HepG2 (cell line): ENCODE data around the gene IRF3. TPM values are rescaled to one million over a fixed set of nuclear protein-coding genes. Genes with fewer than 3 reads are reported as not detected.

ENCODE experiments used
- ARID2 ChIP-seq: sonication (generic); formaldehyde crosslinking; IDR thresholded peaks from 2 replicates; pipeline ENCODE4 v1.8.1; 2022; ENCODE audit warnings: mild to moderate bottlenecking, missing genetic modification reagents, borderline replicate concordance
- DR1 ChIP-seq: sonication (generic); formaldehyde crosslinking; IDR thresholded peaks from 2 replicates; pipeline ENCODE4 v1.8.0; 2021; ENCODE audit warnings: mild to moderate bottlenecking, missing genetic modification reagents, inconsistent platforms
- GABPB1 ChIP-seq: IDR thresholded peaks from 2 replicates; pipeline ENCODE4 v1.6.1; 2016; ENCODE audit warnings: mild to moderate bottlenecking, missing genetic modification reagents, moderate library complexity, missing compliant biosample characterization
- HMG20A ChIP-seq: IDR thresholded peaks from 2 replicates; pipeline ENCODE4 v1.6.1; 2016; ENCODE audit warnings: borderline replicate concordance
- IKZF5 ChIP-seq: IDR thresholded peaks from 2 replicates; pipeline ENCODE4 v1.6.1; 2018; ENCODE audit warnings: missing genetic modification reagents, mild to moderate bottlenecking, missing compliant biosample characterization
- MLX ChIP-seq: IDR thresholded peaks from 2 replicates; pipeline ENCODE4 v1.6.1; 2016
- MTERF4 ChIP-seq: sonication (generic); formaldehyde crosslinking; IDR thresholded peaks from 2 replicates; pipeline ENCODE4 v1.8.0; 2023; ENCODE audit warnings: mild to moderate bottlenecking, missing genetic modification reagents
- PCBP2 ChIP-seq: fragments of 200-400 bp; formaldehyde crosslinking; optimal IDR thresholded peaks from 2 replicates; pipeline ENCODE3; 2018; ENCODE audit warnings: low read length, low read depth; ENCODE audit not compliant: poor library complexity, severe bottlenecking
- PHF8 ChIP-seq: sonication (generic); formaldehyde crosslinking; IDR thresholded peaks from 2 replicates; pipeline ENCODE4 v1.5.0; 2020; ENCODE audit warnings: missing genetic modification reagents
- RAD21 ChIP-seq: fragments of 450-650 bp; formaldehyde crosslinking; IDR thresholded peaks from 2 replicates; pipeline ENCODE4 v1.5.0; 2020; ENCODE audit warnings: mild to moderate bottlenecking
- SKIL ChIP-seq: sonication (generic); formaldehyde crosslinking; IDR thresholded peaks from 2 replicates; pipeline ENCODE4 v1.8.0; 2022; ENCODE audit warnings: missing genetic modification reagents, mild to moderate bottlenecking, moderate library complexity, borderline replicate concordance
- SMC3 ChIP-seq: IDR thresholded peaks from 2 replicates; pipeline ENCODE4 v1.6.1; 2011; ENCODE audit warnings: low read length, improper control_type of control experiment
- TFE3 ChIP-seq: IDR thresholded peaks from 2 replicates; pipeline ENCODE4 v1.6.1; 2016
- U2AF2 ChIP-seq: fragments of 200-400 bp; formaldehyde crosslinking; IDR thresholded peaks from 2 replicates; pipeline ENCODE4 v1.6.1; 2017; ENCODE audit warnings: low read depth, mild to moderate bottlenecking, low read length
- ZGPAT ChIP-seq: IDR thresholded peaks from 2 replicates; pipeline ENCODE4 v1.6.1; 2016; ENCODE audit warnings: mild to moderate bottlenecking
- ZNF207 ChIP-seq: fragments of 450-650 bp; IDR thresholded peaks from 2 replicates; pipeline ENCODE4 v1.6.1; 2016; ENCODE audit warnings: antibody characterized with exemption, borderline replicate concordance
- ZNF251 ChIP-seq: sonication (generic); formaldehyde crosslinking; IDR thresholded peaks from 2 replicates; pipeline ENCODE4 v1.9.0; 2021; ENCODE audit warnings: mild to moderate bottlenecking, missing genetic modification reagents
- ZNF275 ChIP-seq: sonication (generic); formaldehyde crosslinking; IDR thresholded peaks from 2 replicates; pipeline ENCODE4 v1.8.0; 2022; ENCODE audit warnings: missing genetic modification reagents, mild to moderate bottlenecking, inconsistent platforms, borderline replicate concordance
- ZNF558 ChIP-seq: sonication (generic); formaldehyde crosslinking; IDR thresholded peaks from 2 replicates; pipeline ENCODE4 v1.9.0; 2022; ENCODE audit warnings: mild to moderate bottlenecking, missing genetic modification reagents, borderline replicate concordance
- ZSCAN29 ChIP-seq: sonication (generic); formaldehyde crosslinking; conservative IDR thresholded peaks from 2 replicates; pipeline ENCODE4 v1.4.0; 2020; ENCODE audit warnings: mild to moderate bottlenecking, missing genetic modification reagents
- polyA plus RNA-seq, 8 experiments: library from polyadenylated mRNA; depleted of rRNA in 3 of 8; stranded (reverse) in 7 of 8; unstranded in 1 of 8; fragments of >200 nt; fragmentation: Illumina TruSeq in 4 of 8; extraction: Trizol in 4 of 8; gene quantifications; 2 replicates each; pipeline versions ENCODE4 v1.2.1 to v1.2.3, GENCODE V29; 2011 to 2016; ENCODE audit warnings: low read depth in 4 of 8, missing spikeins in 1 of 8, mixed read lengths in 1 of 8; ENCODE audit not compliant: insufficient read depth in 1 of 8
- total RNA-seq, 5 experiments: library from RNA; depleted of rRNA; stranded (reverse); fragments of >200 nt; fragmentation: Illumina TruSeq; extraction: Trizol; gene quantifications; 2 replicates each; pipeline ENCODE4 v1.2.3, GENCODE V29; 2016; ENCODE audit warnings: low read depth in 1 of 5

The IRF3 gene
- total and polyA plus RNA-seq, 2 of the 13 experiments (the other 11 are each of a cell fraction or from before 2014, with no cell fraction given) = 61.9 to 65.5 TPM

GRCh38 chr19:49641688-49642491 is 23.8 kb downstream of the IRF3 start, which contains the start of gene SCAF1 (continued):
- TF ChIP-seq SKIL (CRISPR knock-in tag) = 0 out of 2 replicates have a peak, but pooled peaks have one; percentile 25
- TF ChIP-seq TFE3 (CRISPR knock-in tag) = no peak
- TF ChIP-seq DR1 = 0 out of 2 replicates have a peak, but pooled peaks have one; percentile 43
- TF ChIP-seq MLX (CRISPR knock-in tag) = no peak; the same call in none of the 2 replicates
- TF ChIP-seq RAD21 = no peak
- no peak for TF ChIP-seq SMC3
- no peak for TF ChIP-seq ZSCAN29 (CRISPR knock-in tag)
- TF ChIP-seq PHF8 (CRISPR knock-in tag) = peak; percentile 78
- peak; percentile 97 for TF ChIP-seq GABPB1
- TF ChIP-seq HMG20A = no peak
- no peak; the same call in 1 of the 2 replicates for TF ChIP-seq ZNF275 (CRISPR knock-in tag)
- no peak for TF ChIP-seq PCBP2
- no peak for TF ChIP-seq ARID2
- no peak for TF ChIP-seq MTERF4 (CRISPR knock-in tag)
- TF ChIP-seq ZNF251 (CRISPR knock-in tag) = no peak
- no peak for TF ChIP-seq IKZF5 (CRISPR knock-in tag)
- TF ChIP-seq U2AF2 = no peak
- no peak for TF ChIP-seq ZNF207
- TF ChIP-seq ZNF558 (CRISPR knock-in tag) = no peak
- TF ChIP-seq ZGPAT (CRISPR knock-in tag) = peak; percentile 84
